GM23248 (cell line): ENCODE data around the gene GFM1. TPM values are rescaled to one million over a fixed set of nuclear protein-coding genes. Genes with fewer than 3 reads are reported as not detected.

ENCODE experiments used
- DNase-seq: peaks from one replicate; pipeline ENCODE4 v3.0.0-alpha.2; 2015
- H2AFZ ChIP-seq: fragments of 200-600 bp; sonication (generic); 2 replicates; pipeline ENCODE4 v1.6.1; 2016; ENCODE audit warnings: antibody characterized with exemption
- H3F3A ChIP-seq: fragments of 200-600 bp; sonication (generic); 2 replicates; pipeline ENCODE4 v1.6.1; 2016; ENCODE audit warnings: mild to moderate bottlenecking, antibody characterized with exemption, mixed run types; ENCODE audit not compliant: insufficient read depth
- H3K27ac ChIP-seq: fragments of 200-600 bp; sonication (generic); 2 replicates; pipeline ENCODE4 v1.5.1; 2016; ENCODE audit warnings: mild to moderate bottlenecking
- H3K27me3 ChIP-seq: fragments of 200-600 bp; sonication (generic); replicated peaks from 2 replicates; pipeline ENCODE4 v1.6.1; 2016; ENCODE audit warnings: mild to moderate bottlenecking; ENCODE audit not compliant: insufficient read depth
- H3K36me3 ChIP-seq: fragments of 200-600 bp; sonication (generic); 2 replicates; pipeline ENCODE4 v1.6.1; 2016; ENCODE audit warnings: low read depth, mild to moderate bottlenecking
- H3K4me1 ChIP-seq: fragments of 200-600 bp; sonication (generic); 2 replicates; pipeline ENCODE4 v1.6.1; 2016; ENCODE audit warnings: mild to moderate bottlenecking; ENCODE audit not compliant: insufficient read depth
- H3K4me2 ChIP-seq: fragments of 200-600 bp; sonication (generic); one replicate; pipeline ENCODE4 v1.6.1; 2016; ENCODE audit warnings: mild to moderate bottlenecking; ENCODE audit not compliant: unreplicated experiment
- H3K4me3 ChIP-seq: fragments of 200-600 bp; sonication (generic); 2 replicates; pipeline ENCODE4 v1.5.1; 2016; ENCODE audit warnings: mild to moderate bottlenecking
- H3K79me2 ChIP-seq: fragments of 200-600 bp; sonication (generic); 2 replicates; pipeline ENCODE4 v1.6.1; 2016; ENCODE audit warnings: mild to moderate bottlenecking; ENCODE audit not compliant: insufficient read depth
- H3K9ac ChIP-seq: fragments of 200-600 bp; sonication (generic); 2 replicates; pipeline ENCODE4 v1.6.1; 2016; ENCODE audit warnings: mild to moderate bottlenecking
- H3K9me2 ChIP-seq: fragments of 200-600 bp; sonication (generic); 2 replicates; pipeline ENCODE4 v1.6.1; 2016; ENCODE audit warnings: mixed run types, mild to moderate bottlenecking, moderate library complexity; ENCODE audit not compliant: insufficient read depth
- H3K9me3 ChIP-seq: fragments of 200-600 bp; sonication (generic); one replicate; pipeline ENCODE4 v1.6.1; 2017; ENCODE audit warnings: low read depth
- H4K20me1 ChIP-seq: fragments of 200-600 bp; sonication (generic); 2 replicates; pipeline ENCODE4 v1.6.0; 2016; ENCODE audit not compliant: insufficient read depth
- EZH2 ChIP-seq: fragments of 200-600 bp; sonication (generic); IDR thresholded peaks from 2 replicates; pipeline ENCODE4 v1.6.1; 2018; ENCODE audit warnings: antibody characterized with exemption, mild to moderate bottlenecking; ENCODE audit not compliant: insufficient read depth, poor library complexity, severe bottlenecking
- EZH2phosphoT487 ChIP-seq: fragments of 200-600 bp; sonication (generic); IDR thresholded peaks from 2 replicates; pipeline ENCODE4 v1.6.1; 2018; ENCODE audit warnings: antibody characterized with exemption, moderate library complexity, mild to moderate bottlenecking, low read depth; ENCODE audit not compliant: insufficient read depth
- WGBS, 2 experiments: methylation state at CpG; one replicate each; pipeline ENCODE4 v1.1.6; 2015 to 2017; ENCODE audit warnings: low lambda C conversion rate in 2 of 2, low coverage in 1 of 2; ENCODE audit errors: missing lambda C conversion rate in 2 of 2; 5-methylcytosine and 5-hydroxymethylcytosine counted together
- in situ Hi-C: fragments of 300-500 bp; cut with MboI; formaldehyde crosslinking; loops from 2 replicates; pipeline ENCODE4 v1.15.0; 2020
- polyA plus RNA-seq: library from polyadenylated mRNA; unstranded; fragments of >200 nt; fragmentation: Nextera tagmentation; extraction: Ambion mirVana; gene quantifications from 2 replicates; pipeline ENCODE4 v1.2.1, GENCODE V29; 2016
- total RNA-seq: library from RNA; depleted of rRNA; stranded (reverse); fragments of >200 nt; shearing (Covaris generic); gene quantifications from 2 replicates; pipeline ENCODE4 v1.2.3, GENCODE V29; 2014

Gene GFM1
- total and polyA plus RNA-seq, 2 experiments from 2014 or later, result 29.2 to 38.5 TPM

- Histone ChIP-seq H3K9me3 (no peaks in the 10 kb centered on the region), H3K27me3 (no peaks in the 10 kb centered on the region), H3K36me3 (no peaks in the 10 kb centered on the region), H3K9ac (no peak overlapping the region), H2AFZ (no peak overlapping the region), H3F3A (no peaks in the 10 kb centered on the region), H3K4me1 (no peaks in the 10 kb centered on the region), H3K9me2 (no peaks in the 10 kb centered on the region), H3K4me2 (no peak overlapping the region), H3K27ac (no peak overlapping the region), H3K4me3 (no peak overlapping the region), H3K79me2 (no peaks in the 10 kb centered on the region), H4K20me1 (no peaks in the 10 kb centered on the region)
- TF ChIP-seq EZH2phosphoT487 (no peak), EZH2 (no peak)
- WGBS, 2 experiments, result 14 to 23% methylated on average over 1 of the region's 1 CpG
- in situ Hi-C loops, result no loop called here
- no peak for DNase-seq
Observed at GRCh38 chr3:158625881-158626280, 18.4 kb upstream of the GFM1 start.

DNA sequence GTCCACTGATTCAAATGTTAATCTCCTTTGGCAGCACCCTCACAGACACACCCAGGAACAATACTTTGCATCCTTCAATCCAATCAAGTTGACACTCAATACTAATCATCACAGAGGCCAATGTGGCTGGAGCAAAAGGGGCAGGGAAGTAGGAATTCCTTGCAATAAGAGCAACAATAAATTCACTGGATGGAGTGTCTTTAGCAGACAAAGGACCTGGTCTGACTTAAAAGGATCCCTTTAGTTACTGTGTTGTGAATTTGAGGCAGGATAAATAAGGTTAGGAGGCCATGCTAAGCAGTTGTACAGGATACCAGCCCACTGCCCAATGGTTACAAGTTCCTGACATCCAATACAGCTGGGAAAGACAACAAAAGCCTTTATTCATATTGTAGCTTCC, 12.3 kb upstream of the GFM1 start:
- H3K9ac ChIP-seq, result no peak overlapping the region
- no peak for DNase-seq
- no peaks in the 10 kb centered on the region for H3K9me3 ChIP-seq
- no peaks in the 10 kb centered on the region for H4K20me1 ChIP-seq
- H3K36me3 ChIP-seq, result no peaks in the 10 kb centered on the region
- no peak overlapping the region for H3K4me2 ChIP-seq
- TF ChIP-seq EZH2 (no peak), EZH2phosphoT487 (no peak)
- H3K4me1 ChIP-seq, result no peaks in the 10 kb centered on the region
- H3K27ac ChIP-seq, result no peak overlapping the region
- no peak overlapping the region for H2AFZ ChIP-seq
- no peaks in the 10 kb centered on the region for H3K79me2 ChIP-seq
- no peak overlapping the region for H3K4me3 ChIP-seq
- in situ Hi-C loops, result no loop called here
- no peaks in the 10 kb centered on the region for H3K27me3 ChIP-seq
- H3F3A ChIP-seq, result no peaks in the 10 kb centered on the region
- H3K9me2 ChIP-seq, result no peaks in the 10 kb centered on the region

DNA sequence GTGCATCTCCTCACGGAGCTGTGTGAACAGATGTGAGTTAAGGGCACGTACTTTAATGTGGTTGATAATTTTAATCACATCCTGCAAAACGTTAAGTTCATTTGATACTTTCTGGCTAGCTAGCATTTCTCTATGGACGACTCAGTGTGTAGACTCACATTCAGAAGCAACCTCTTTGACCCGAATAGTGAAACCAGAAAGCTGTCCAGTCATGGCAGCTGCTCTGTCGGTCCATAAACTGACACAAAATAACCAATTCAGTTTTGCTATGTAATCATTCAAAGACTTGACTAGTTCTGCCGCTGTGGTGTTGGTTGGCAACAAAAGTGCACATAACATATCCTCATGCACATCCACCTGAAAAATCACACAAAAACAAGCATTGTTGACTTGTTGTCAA, 3.7 kb upstream of the GFM1 start:
- 57 to 61% methylated on average over 7 of the region's 7 CpGs for WGBS, 2 experiments
- no peak for DNase-seq
- Histone ChIP-seq H3F3A (no peaks in the 10 kb centered on the region), H3K9me2 (no peaks in the 10 kb centered on the region), H4K20me1 (no peaks in the 10 kb centered on the region), H3K27ac (no peak overlapping the region), H3K9ac (no peak overlapping the region), H2AFZ (no peak overlapping the region), H3K27me3 (no peaks in the 10 kb centered on the region), H3K36me3 (no peaks in the 10 kb centered on the region), H3K79me2 (peaks cover 13% of the 10 kb centered on the region), H3K9me3 (no peaks in the 10 kb centered on the region), H3K4me1 (peaks cover 5% of the 10 kb centered on the region), H3K4me2 (no peak overlapping the region), H3K4me3 (no peak overlapping the region)
- no peak for TF ChIP-seq EZH2phosphoT487
- TF ChIP-seq EZH2, result no peak
- in situ Hi-C loops, result no loop called here

DNA sequence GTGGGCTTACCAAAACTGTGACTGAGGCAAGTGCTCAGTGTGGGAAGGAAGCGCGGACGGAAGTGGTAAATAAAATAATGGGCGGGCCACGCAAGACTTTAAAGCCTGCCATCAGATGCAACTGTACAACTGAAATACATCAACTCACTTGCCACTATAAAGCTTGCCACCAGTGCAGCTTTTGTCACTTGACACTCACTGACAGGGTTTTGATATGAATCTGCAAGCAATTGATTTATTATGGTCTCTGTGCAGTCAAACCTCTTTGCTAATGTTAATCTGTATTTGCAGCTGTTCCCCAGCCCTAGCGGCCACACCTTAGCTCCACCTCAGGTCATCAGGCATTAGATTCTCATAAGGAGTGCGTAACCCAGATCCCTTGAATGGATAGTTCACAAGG, 2.3 kb upstream of the GFM1 start:
- WGBS, 2 experiments, result 73 to 83% methylated on average over 7 of the region's 7 CpGs
- no peak overlapping the region for H3K9ac ChIP-seq

More for the DNA sequence above, 2.3 kb upstream of the GFM1 start:
- Histone ChIP-seq H3K9me2 (no peaks in the 10 kb centered on the region), H3K27me3 (no peaks in the 10 kb centered on the region), H2AFZ (no peak overlapping the region), H3K4me3 (no peak overlapping the region), H3K9me3 (no peaks in the 10 kb centered on the region), H3K27ac (no peak overlapping the region), H3K4me2 (no peak overlapping the region), H3K79me2 (peaks cover 27% of the 10 kb centered on the region), H3K36me3 (peaks cover 3% of the 10 kb centered on the region; the same call in 1 of the 2 replicates), H3K4me1 (peaks cover 10% of the 10 kb centered on the region), H3F3A (no peaks in the 10 kb centered on the region), H4K20me1 (no peaks in the 10 kb centered on the region)
- no peak for TF ChIP-seq EZH2
- in situ Hi-C loops, result no loop called here
- no peak for DNase-seq
